AG09319 (cell line): ENCODE measurements around the gene SULT6B1.
"Not testable (repeated sequence)": the region's sequence is repeated elsewhere in the genome, so short reads cannot be mapped to it uniquely, and the experiment has no call there.

Experiments used
- DNase-seq: peaks from one replicate; pipeline ENCODE4 v3.0.0-alpha.2; 2010; ENCODE audit warnings: low read depth; ENCODE audit errors: extremely low read depth
- CTCF ChIP-seq: IDR thresholded peaks from 2 replicates; pipeline ENCODE4 v1.5.1; 2011; ENCODE audit warnings: low read depth, mild to moderate bottlenecking, inconsistent platforms, low read length, moderate library complexity

SULT6B1 gene

GRCh38 chr2:37203708-37204107 is 15.2 kb upstream of the SULT6B1 start:
- no peak for DNase-seq
- TF ChIP-seq CTCF: no peak

- no peak for TF ChIP-seq CTCF
- DNase-seq: no peak
Measured at GRCh38 chr2:37201766-37202165, 13.3 kb upstream of the SULT6B1 start.

- DNase-seq: no peak
Measured at GRCh38 chr2:37201208-37201607, 12.7 kb upstream of the SULT6B1 start.

GRCh38 chr2:37198681-37199065 is 10.2 kb upstream of the SULT6B1 start:
- no peak for TF ChIP-seq CTCF
- DNase-seq: no peak

More at GRCh38 chr2:37201208-37201607, 12.7 kb upstream of the SULT6B1 start:
- TF ChIP-seq CTCF: no peak

- TF ChIP-seq CTCF: no peak
- DNase-seq: peak; percentile 48
Measured at GRCh38 chr2:37196320-37197195, 8.1 kb upstream of the SULT6B1 start, which contains the start of gene CEBPZOS. Gene CEBPZOS (plus strand): TSS chr2:37196496. CDS start chr2:37199705, 3,209 bp downstream.

GRCh38 chr2:37195862-37196319 is 7.4 kb upstream of the SULT6B1 start:
- not testable (repeated sequence) for DNase-seq

GRCh38 chr2:37192551-37192950 is 4.1 kb upstream of the SULT6B1 start:
- no peak for DNase-seq

More at GRCh38 chr2:37192551-37192950, 4.1 kb upstream of the SULT6B1 start:
- no peak for TF ChIP-seq CTCF
